OCI-LY1 (cell line): Measurements from ENCODE around the gene RASGEF1C.

Experiments
- EZH2 ChIP-seq: fragments of 200-600 bp; sonication (generic), shearing (Covaris generic); IDR thresholded peaks from 2 replicates; pipeline ENCODE4 v1.8.0; 2017; ENCODE audit warnings: borderline replicate concordance, mixed run types, mild to moderate bottlenecking, antibody characterized with exemption, low read length, moderate library complexity, mixed read lengths
- TF ChIP-seq, protein P1 (sequence below): fragments of 200-600 bp; sonication (generic), shearing (Covaris generic); IDR thresholded peaks from 2 replicates; pipeline ENCODE4 v1.5.1; 2017; ENCODE audit warnings: mild to moderate bottlenecking, antibody characterized with exemption, low read length, moderate library complexity, mixed read lengths

DNA sequence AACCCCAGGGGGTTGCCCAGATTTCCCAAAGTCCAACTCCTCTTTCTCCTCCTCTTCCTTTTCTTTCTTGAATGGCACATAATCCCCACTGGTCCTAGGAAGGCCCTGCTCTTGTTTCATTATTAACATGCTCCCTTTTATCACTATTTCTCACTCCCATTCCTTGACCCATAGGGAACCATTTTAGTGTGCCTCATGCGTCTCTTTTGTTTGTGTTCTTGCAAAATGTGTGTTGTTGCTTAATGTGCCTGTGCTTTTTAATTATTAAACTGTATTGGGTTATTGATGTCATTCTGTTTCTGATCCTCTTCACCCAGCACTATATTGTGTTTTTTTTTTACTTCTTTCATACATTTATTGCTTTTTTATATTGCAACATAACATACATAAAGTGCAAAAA is 133.3 kb downstream of the RASGEF1C start:
- TF ChIP-seq, protein P1, sequence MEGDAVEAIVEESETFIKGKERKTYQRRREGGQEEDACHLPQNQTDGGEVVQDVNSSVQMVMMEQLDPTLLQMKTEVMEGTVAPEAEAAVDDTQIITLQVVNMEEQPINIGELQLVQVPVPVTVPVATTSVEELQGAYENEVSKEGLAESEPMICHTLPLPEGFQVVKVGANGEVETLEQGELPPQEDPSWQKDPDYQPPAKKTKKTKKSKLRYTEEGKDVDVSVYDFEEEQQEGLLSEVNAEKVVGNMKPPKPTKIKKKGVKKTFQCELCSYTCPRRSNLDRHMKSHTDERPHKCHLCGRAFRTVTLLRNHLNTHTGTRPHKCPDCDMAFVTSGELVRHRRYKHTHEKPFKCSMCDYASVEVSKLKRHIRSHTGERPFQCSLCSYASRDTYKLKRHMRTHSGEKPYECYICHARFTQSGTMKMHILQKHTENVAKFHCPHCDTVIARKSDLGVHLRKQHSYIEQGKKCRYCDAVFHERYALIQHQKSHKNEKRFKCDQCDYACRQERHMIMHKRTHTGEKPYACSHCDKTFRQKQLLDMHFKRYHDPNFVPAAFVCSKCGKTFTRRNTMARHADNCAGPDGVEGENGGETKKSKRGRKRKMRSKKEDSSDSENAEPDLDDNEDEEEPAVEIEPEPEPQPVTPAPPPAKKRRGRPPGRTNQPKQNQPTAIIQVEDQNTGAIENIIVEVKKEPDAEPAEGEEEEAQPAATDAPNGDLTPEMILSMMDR = no peak
- no peak for TF ChIP-seq EZH2
